Testis (tissue), 3 donors: ENCODE data around the gene LY6G6C. TPM values are rescaled to one million over a fixed set of nuclear protein-coding genes. Genes with fewer than 3 reads are reported as not detected.

ENCODE experiments used
- DNase-seq: peaks from one replicate; pipeline ENCODE4 v3.0.0-alpha.2; 2019
- H3K27ac ChIP-seq, 2 donors: fragments of 200-600 bp; sonication (generic); one replicate each; pipeline ENCODE4 v1.5.1; 2019
- H3K27me3 ChIP-seq: fragments of 200-600 bp; sonication (generic); one replicate; pipeline ENCODE4 v1.5.1; 2019
- H3K36me3 ChIP-seq: fragments of 200-600 bp; sonication (generic); one replicate; pipeline ENCODE4 v1.5.1; 2017; ENCODE audit warnings: low read depth; ENCODE audit errors: missing control alignments
- H3K4me1 ChIP-seq: fragments of 200-600 bp; sonication (generic); one replicate; pipeline ENCODE4 v1.5.1; 2019
- H3K4me3 ChIP-seq, 2 donors: fragments of 200-600 bp; sonication (generic); one replicate each; pipeline ENCODE4 v1.5.1; 2017 to 2019
- H3K9me3 ChIP-seq: fragments of 200-600 bp; sonication (generic); one replicate; pipeline ENCODE4 v1.5.1; 2017
- POLR2A ChIP-seq: fragments of 450-650 bp; IDR thresholded peaks from one replicate; pipeline ENCODE4 v1.6.1; 2017; ENCODE audit warnings: antibody characterized with exemption, mild to moderate bottlenecking, moderate library complexity
- WGBS, 2 donors: methylation state at CpG; one replicate each; pipeline ENCODE4 v1.1.5; 2018; 5-methylcytosine and 5-hydroxymethylcytosine counted together
- intact Hi-C: fragments of 100-400 bp; cut with DNase I; formaldehyde crosslinking; loops from one replicate; pipeline ENCODE4 v1.15.1; 2023; ENCODE audit warnings: low total_unique reads
- polyA plus RNA-seq: library from polyadenylated mRNA; stranded (reverse); fragments of 350-450 nt; fragmentation: Illumina TruSeq; extraction: RNeasy Lipid Tissue Mini Kit (QIAGEN cat#74804); gene quantifications from one replicate; pipeline ENCODE4 v1.2.3, GENCODE V29; 2014; ENCODE audit warnings: low read depth, low replicate concordance; ENCODE audit not compliant: insufficient read depth
- total RNA-seq, 2 donors: library from RNA; depleted of rRNA; stranded (reverse); fragments of >200 nt; gene quantifications; one replicate each; pipeline ENCODE4 v1.2.3, GENCODE V29; 2016
- TF ChIP-seq, protein P1 (sequence below), 3 experiments: fragments of 450-650 bp in 2 of 3; fragments of 200-600 bp in 1 of 3; sonication (generic) in 1 of 3; IDR thresholded peaks; one replicate each; pipeline ENCODE4 v1.5.1; 2016 to 2019; ENCODE audit warnings: antibody characterized with exemption in 3 of 3, mild to moderate bottlenecking in 2 of 3, moderate library complexity in 1 of 3

The LY6G6C gene
- total and polyA plus RNA-seq, 3 donors from 2014 or later = 0.39 to 1.4 TPM; not detected in 1

DNA sequence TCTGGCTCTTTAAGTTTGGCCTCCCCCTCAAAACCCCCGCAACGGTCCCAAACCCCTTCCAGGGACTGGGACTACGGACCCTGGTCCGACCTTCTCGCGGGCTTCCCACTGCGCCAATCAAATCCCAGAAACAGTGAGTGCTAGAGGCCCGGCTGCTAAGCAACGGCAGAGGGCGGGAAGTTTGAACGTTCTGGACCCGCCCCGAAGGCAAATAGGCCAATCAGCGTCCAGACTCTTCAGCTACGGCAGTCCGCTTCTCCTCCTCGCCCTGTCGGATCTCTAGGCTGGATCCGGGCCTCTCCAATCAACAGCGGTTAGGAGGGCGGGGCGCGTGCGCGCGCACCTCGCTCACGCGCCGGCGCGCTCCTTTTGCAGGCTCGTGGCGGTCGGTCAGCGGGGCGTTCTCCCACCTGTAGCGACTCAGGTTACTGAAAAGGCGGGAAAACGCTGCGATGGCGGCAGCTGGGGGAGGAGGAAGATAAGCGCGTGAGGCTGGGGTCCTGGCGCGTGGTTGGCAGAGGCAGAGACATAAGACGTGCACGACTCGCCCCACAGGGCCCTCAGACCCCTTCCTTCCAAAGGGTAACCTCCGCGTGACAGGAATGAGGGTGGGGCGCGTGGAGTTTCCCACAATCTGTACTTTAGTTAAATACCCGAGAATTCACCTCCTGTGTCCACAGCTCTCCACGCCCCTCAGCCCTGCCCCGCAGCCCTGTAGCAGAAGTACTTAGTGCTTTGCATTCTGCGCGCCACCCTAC is 18.3 kb upstream of the LY6G6C start, which contains the start of gene MSH5:
Gene MSH5, plus strand, starts transcription at position 367 of the 758 bp plus-strand sequence. CDS start 462 bp downstream, outside the sequence.
- Histone ChIP-seq H3K9me3 (no peaks in the 10 kb centered on the region), H3K4me1 (peaks cover 19% of the 10 kb centered on the region), H3K27me3 (no peaks in the 10 kb centered on the region), H3K4me3 (peak within 1 kb of the TSS; percentile 74 to 76), H3K27ac (peak within 1 kb of the TSS; percentile 10 to 86), H3K36me3 (no peaks in the 10 kb centered on the region)
- TF ChIP-seq, protein P1, sequence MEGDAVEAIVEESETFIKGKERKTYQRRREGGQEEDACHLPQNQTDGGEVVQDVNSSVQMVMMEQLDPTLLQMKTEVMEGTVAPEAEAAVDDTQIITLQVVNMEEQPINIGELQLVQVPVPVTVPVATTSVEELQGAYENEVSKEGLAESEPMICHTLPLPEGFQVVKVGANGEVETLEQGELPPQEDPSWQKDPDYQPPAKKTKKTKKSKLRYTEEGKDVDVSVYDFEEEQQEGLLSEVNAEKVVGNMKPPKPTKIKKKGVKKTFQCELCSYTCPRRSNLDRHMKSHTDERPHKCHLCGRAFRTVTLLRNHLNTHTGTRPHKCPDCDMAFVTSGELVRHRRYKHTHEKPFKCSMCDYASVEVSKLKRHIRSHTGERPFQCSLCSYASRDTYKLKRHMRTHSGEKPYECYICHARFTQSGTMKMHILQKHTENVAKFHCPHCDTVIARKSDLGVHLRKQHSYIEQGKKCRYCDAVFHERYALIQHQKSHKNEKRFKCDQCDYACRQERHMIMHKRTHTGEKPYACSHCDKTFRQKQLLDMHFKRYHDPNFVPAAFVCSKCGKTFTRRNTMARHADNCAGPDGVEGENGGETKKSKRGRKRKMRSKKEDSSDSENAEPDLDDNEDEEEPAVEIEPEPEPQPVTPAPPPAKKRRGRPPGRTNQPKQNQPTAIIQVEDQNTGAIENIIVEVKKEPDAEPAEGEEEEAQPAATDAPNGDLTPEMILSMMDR (IDR thresholded peaks at IDR 0.05) = no peak
- TF ChIP-seq POLR2A = no peak
- WGBS, 2 donors = 0% methylated on average over 18 to 57 of the region's 58 CpGs
- intact Hi-C loops = no loop called here
- peak; percentile 99 for DNase-seq

DNA sequence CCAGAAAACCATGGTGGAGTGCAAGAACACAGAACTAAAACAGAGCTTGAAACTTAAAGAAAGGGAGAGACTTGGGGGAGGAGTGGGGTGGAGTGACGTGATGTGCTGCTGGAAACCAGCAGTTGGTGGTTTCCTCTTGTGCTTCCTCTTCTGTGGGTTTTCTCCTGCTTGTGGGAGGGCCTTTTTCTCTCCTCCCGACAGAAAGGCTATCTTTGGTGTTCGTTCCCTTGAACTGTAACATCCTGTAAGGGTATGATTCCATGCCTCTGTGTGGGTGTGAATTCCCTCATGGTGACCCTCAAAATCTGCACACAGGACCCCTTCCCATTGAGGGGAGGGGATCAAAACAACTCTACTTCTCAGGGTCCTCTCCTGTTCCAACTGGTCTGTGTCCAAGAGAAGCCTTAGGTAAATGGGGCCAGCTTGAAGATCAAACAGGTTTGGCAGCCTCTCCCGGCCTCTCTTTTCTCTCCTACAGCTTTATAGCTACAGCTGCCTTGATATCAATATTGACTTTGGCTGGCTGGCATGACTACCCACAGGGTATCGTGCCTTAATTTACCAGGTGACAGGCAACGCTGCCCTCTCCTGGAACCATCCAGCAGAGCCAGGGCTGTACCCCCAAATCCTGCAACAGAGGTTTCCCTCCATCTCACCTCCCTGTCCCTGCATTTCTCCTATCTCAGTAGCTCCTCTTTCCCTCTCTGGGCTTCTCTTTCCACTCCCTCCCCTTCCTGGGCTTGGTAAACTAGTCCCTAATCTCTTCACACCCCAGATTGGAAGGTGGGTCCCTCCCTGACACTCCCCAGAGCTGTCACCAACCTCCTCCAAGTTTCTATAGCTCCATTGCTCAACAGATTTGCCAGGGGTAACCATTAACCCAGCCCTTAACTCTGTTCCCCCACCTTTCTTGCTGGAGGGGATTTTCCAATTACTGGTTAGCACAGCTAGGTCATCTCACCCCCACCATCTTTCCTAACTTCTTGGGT is 16.7 kb upstream of the LY6G6C start:
- intact Hi-C loops = no loop called here
- no peaks in the 10 kb centered on the region for H3K36me3 ChIP-seq
- H3K27ac ChIP-seq = peak overlapping the region; percentile 75 to 86
- H3K4me1 ChIP-seq = peaks cover 26% of the 10 kb centered on the region
- H3K9me3 ChIP-seq = no peaks in the 10 kb centered on the region
- TF ChIP-seq, protein P1 (IDR thresholded peaks at IDR 0.05) = no peak
- TF ChIP-seq POLR2A = no peak
- H3K4me3 ChIP-seq = no peak overlapping the region
- WGBS, 2 donors = 31 to 35% methylated on average over 6 of the region's 6 CpGs
- H3K27me3 ChIP-seq = no peaks in the 10 kb centered on the region
- DNase-seq = peak; percentile 75

DNA sequence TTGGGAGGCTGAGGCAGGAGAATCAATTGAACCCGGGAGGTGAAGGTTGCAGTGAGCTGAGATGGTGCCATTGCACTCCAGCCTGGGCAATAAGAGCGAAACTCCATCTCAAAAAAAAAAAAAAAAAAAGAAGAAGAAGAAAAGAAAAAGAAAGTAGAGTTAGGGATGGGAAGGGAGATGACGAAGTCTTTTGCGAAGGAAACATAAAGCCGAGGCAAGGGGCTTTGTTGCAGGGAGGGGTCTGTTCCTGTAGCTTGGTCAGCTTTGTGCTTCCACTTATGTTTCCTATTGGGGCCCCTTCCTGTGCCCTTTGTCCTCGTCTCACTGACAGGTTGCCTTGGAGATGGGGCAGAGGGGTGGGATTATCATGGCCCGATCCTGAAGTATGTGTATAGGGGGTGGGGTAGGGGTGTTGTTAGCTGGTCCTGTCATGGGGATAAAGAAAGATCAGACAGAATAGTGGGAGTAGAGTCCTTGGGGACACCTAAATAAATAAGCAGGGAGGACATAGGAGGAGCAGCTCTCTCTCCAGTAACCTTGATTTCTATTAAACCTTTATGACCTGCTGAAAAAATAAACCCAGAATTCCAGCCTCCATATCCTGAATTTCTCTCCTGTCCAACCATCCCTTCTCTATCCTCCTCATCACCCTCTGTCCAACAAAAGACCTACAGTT is 15.9 kb upstream of the LY6G6C start:
- WGBS, 2 donors = 62 to 73% methylated on average over 7 of the region's 7 CpGs
- Histone ChIP-seq H3K4me3 (no peak overlapping the region), H3K27ac (peak overlapping the region; percentile 86 to 87), H3K9me3 (no peaks in the 10 kb centered on the region), H3K36me3 (no peaks in the 10 kb centered on the region), H3K27me3 (no peaks in the 10 kb centered on the region), H3K4me1 (peaks cover 26% of the 10 kb centered on the region)
- DNase-seq = no peak
- TF ChIP-seq, protein P1 (IDR thresholded peaks at IDR 0.05) = no peak
- no peak for TF ChIP-seq POLR2A
- intact Hi-C loops = no loop called here

DNA sequence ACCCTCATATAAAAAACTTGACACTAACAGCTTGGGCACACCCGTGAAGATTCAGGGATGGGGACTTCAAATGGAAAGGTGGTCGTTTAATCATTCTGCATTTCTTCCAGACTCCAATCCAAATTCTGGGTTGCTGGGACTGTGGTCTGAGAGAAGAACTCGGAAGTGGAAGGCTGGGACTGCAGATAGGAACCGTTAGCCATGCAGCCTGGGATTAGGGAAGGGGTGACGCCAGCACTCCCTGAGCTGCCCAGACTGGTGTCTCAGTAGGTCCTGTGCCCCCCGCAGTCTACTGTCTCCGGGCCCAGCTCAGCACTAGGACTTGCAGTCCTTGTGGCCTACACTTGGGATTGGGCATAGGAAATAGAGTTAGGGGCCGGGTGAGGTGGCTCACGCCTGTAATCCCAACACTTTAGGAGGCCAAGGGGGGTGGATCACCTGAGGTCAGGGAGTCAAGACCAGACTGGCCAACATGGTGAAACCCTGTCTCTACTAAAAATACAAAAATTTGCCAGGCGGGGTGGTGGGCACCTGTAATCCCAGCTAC is 15.3 kb upstream of the LY6G6C start:
- TF ChIP-seq, protein P1 (IDR thresholded peaks at IDR 0.05) = no peak
- no peak for TF ChIP-seq POLR2A
- WGBS, 2 donors = 47 to 64% methylated on average over 9 to 10 of the region's 10 CpGs
- H3K27ac ChIP-seq = peak overlapping the region; percentile 86 to 87
- peaks cover 26% of the 10 kb centered on the region for H3K4me1 ChIP-seq
- H3K36me3 ChIP-seq = no peaks in the 10 kb centered on the region
- no peaks in the 10 kb centered on the region for H3K27me3 ChIP-seq
- DNase-seq = no peak
- H3K9me3 ChIP-seq = no peaks in the 10 kb centered on the region
- intact Hi-C loops = no loop called here
- peak overlapping the region; percentile 47 to 71 for H3K4me3 ChIP-seq
